HG03520 (cell line): ENCODE measurements around the gene EEF1A2.

Experiments used
- ATAC-seq: cut with Tn5 transposase; IDR thresholded peaks from one replicate; pipeline ENCODE4 v1.9.1; 2021; ENCODE audit warnings: mild to moderate bottlenecking, moderate library complexity; ENCODE audit not compliant: unreplicated experiment

EEF1A2 gene

DNA sequence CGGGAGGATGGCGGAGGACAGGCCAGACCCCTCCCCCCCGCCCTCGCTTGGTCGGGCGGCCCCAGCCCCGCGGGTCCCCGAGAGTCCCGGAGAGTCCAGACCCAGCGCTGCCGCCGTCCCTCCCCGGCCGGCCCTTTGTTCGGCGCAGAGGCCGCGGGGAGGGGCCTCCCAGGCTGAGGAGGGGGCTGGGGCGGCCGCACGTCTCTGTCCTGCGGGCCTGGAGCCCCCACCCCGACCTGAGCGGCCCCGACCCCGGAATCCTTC lies 27.2 kb downstream of the EEF1A2 start:
- no peak for ATAC-seq

GRCh38 chr20:63471002-63471716 lies 27.7 kb downstream of the EEF1A2 start:
- no peak for ATAC-seq

GRCh38 chr20:63470410-63470809 lies 28.5 kb downstream of the EEF1A2 start:
- ATAC-seq, result no peak

- ATAC-seq, result no peak
Observed at GRCh38 chr20:63469713-63470101, 29.2 kb downstream of the EEF1A2 start.

DNA sequence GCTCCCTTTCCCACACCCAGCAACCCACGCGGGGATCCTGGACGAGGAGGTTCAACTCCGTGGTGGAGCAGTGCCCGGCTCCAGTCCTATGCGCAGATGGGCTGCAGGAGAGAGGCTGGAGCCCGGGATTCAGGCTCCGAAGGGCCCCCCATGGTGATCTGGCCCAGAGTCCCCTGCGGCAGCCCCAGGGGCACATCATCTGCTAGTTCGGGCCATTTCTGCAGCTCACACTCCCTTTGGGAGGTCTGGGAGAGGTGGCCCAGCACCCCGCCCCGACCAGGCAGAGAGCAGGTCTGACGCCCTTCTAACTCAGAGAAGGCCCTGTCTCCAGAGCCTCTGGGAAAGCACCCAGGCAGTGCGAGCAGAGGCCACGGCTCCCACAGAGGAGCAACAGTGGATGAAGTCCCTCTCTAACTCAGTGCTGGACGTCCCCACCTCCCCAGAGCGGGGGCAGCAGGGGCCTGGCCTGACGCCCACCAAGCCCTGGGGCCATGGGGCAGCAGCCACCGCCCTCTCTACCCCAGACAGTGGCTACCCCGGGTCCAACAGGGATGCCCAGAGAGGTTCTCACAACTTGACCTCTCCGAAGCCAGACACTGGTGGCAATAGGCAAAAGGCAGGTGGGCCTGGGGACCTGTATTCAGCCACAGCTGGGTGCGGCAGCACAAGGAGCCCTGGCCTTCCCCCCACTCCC lies 29.7 kb downstream of the EEF1A2 start:
- no peak for ATAC-seq

- ATAC-seq, result no peak
Observed at GRCh38 chr20:63468421-63468820, 30.5 kb downstream of the EEF1A2 start.

DNA sequence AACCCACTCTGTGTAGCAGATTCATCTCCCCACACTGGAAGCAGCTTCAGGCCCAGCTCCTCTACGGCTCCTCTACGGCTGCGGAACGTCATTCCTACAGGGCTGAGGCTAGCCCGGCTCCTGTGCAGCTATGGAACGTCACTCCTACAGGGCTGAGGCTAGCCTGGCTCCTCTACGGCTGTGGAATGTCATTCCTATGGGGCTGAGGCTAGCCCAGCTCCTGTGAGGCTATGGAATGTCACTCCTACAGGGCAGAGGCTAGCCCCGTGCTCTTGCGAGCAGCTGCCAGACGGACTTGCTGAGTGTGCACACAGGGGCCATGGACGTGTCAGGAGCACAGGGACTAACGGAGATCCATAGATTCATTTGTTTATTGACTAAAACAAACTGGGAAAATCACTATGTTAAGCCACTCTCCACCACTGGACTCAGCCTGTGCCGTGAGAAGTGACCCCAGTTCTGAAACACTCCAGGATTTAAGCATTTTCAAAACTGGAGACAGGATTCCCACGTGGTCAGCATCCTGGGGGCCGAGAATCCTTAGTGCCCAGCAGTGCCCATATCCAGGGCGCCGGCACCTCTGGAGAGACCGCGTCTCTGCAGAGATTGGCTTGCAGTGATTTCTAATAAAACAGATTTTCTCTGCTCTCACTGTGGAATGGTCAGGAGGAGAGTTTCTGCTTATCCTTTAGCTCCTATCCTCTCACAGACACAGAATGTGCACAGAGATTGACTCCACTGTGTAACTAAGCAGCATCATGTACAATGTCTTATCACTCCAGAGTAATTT lies 31.4 kb downstream of the EEF1A2 start:
- ATAC-seq, result no peak

GRCh38 chr20:63466861-63467260 lies 32.0 kb downstream of the EEF1A2 start:
- ATAC-seq, result no peak

- no peak for ATAC-seq
Observed at GRCh38 chr20:63466250-63466825, 32.5 kb downstream of the EEF1A2 start.

GRCh38 chr20:63465380-63466249 lies 33.3 kb downstream of the EEF1A2 start:
- ATAC-seq, result no peak

- ATAC-seq, result no peak
Observed at GRCh38 chr20:63464289-63464635, 34.6 kb downstream of the EEF1A2 start.

DNA sequence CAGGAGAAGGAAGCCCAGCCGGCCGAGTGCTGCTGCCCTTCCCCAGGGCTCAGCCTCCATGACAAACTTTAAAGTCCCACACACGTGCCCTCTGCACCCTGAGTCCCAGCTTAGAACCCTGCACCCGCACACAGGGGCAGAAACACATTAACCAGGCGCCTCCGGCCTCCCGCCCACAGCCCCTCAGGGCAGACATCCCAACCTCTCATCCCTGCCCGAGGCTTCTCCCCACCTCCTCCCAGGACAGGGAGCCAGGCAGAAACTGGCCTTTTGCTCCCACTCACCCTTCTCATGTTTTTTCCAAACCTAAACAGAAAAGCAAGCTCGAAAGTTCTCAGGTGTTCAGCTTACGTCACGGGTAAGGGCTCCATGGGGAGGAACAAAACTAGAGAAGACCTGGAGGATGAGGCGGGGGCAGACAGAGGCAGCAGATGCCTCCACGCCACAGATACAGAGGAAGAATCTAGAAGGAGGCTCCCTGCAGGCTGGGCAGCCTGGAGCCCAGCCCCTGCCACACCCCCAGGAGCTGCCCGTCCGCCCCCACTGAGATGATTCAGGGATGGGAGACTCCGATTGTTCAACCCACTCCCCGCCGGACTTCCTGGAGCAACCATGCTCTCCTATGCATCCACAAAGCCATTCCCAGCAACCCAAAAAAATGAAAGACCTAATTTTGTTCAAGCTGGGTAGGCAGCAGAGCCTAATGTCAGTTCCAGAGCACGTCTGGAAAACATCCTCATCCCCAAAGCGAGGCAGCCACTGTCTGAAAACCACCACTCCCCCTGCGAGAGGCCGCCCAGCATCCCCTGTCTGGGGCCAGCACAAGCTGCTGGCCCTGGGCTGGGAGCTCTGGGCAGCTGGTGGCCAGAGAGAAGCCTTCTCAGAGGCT lies 35.2 kb downstream of the EEF1A2 start:
- ATAC-seq, result no peak

- ATAC-seq, result no peak
Observed at GRCh38 chr20:63462244-63462643, 36.6 kb downstream of the EEF1A2 start.

- no peak for ATAC-seq
Observed at GRCh38 chr20:63461104-63461763, 37.6 kb downstream of the EEF1A2 start.

GRCh38 chr20:63459070-63459380 lies 39.9 kb downstream of the EEF1A2 start:
- ATAC-seq, result no peak

DNA sequence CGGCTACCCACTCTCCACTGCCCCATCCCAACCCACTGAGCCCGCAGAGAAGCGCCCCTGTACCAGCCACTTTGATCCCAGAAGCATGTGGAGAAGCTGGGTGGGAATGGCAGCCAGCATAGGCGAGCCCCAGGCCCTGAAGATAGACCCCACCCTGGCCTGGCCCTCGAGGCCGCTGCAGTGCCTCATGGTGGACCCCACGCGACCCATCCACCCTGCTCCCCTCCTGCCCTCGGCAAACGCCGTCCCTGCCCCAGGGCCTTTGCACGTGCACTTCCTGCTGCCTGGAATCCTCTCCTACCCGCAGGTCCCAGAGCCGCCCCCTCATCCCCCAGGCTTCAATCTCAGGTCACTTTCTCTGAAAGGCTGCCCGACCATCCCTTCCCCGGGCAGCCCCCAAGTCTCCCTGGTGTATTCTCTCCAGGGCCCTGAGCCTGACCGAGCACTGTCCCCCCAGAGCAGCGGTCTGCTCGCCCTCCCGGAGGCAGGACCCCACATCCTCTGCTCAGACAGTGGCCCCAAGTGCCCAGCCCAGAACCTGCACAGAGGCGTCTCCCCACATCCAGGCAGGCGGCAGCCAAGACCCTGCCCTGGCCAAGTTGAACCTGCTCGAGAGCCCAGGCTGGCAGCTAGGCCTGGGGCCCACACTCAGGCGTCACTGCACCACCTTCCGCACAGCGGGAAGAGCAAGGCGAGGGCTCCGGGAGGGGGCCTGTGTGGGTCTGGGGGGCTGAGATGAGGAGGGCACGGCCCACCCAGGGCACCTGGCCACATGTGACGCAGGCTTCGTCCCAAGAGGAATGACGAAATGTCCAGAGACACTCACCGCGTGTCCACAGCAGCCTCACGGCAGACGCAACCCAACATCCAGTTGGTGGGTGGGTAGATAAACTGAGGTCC lies 40.5 kb downstream of the EEF1A2 start:
- no peak for ATAC-seq

DNA sequence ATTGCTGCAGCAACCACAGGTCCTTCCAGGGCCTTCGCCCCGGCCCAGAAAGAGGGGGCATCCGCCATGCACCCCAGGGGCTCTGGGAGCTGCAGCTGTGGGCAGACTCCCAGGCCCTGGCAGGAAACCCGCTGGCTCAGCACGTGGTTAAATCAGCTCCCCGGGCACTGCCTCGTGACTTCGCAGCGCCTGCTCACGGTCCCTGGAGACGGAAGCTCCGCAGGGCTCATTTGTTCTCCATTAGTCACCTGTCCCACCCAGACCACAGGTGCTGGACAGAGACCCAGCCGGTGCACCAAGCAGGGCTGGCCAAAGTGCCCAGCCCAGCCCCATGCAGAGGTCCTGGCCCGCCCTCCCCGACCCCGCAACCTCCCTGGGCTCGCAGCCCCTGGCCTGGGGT lies 41.1 kb downstream of the EEF1A2 start:
- ATAC-seq, result no peak

DNA sequence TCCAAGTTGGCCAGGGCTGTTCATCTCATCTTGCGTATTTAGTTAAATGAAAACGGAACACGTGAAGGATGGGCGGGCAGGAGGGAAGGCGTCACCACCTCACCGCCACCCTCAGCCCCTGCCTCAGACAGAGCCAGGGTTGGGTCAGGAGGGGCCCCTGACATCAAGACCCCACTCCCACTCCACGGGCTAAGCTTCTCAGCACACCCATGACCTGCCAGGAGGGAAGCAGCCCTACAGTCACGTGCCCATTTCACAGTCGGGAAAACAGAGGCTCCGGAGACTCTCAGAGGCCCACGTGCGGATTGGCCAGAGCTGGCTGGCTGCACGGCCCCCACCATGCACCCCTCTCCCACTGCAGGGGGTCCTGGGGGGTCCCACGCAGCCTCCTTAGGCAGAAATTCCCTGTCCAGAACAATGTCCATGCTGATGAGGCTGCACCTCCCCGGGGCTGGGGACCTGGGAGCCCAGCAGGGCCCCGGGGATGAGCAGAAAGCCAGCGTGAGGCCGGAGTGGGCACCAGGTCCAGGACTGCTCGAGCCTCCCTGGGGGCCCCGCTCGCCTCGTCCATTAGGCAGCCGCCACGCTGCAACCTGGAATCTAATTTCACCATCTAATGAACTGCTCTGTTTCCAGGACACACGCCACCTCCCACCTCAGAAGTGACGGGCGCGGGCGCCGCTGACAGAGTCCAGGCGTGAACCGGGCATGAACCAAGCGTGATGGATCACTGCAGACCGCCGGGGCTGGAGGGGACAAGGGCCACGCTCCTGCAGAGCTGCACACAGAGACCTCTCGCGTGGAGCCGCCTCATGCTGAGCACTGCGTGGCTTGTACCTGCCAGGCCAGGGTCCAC lies 42.2 kb downstream of the EEF1A2 start:
- no peak for ATAC-seq
